Measurements from ENCODE around the gene MTHFD2L. TPM values are rescaled to one million over a fixed set of nuclear protein-coding genes. Genes with fewer than 3 reads are reported as not detected.

MTHFD2L gene
- total RNA-seq (2021) (8.2 and 8.9 TPM in 2 replicates), Bru-seq, nascent RNA (percentile 54 among the genes with signal in this experiment), BruChase-seq, experiment 1, labeled RNA remaining after a 2-hour chase (percentile 55 among the genes with signal in this experiment), BruChase-seq, experiment 2, labeled RNA remaining after a 6-hour chase (percentile 40 among the genes with signal in this experiment)
- long read RNA-seq, transcript MTHFD2L-208 (2 exons, 2,363 nt) = major isoform, 19 of 25 reads
- long read RNA-seq, partial matches to known transcripts = 1 of 25 reads
- long read RNA-seq, other reads (novel, unspliced or antisense) = 5 of 25 reads

DNA sequence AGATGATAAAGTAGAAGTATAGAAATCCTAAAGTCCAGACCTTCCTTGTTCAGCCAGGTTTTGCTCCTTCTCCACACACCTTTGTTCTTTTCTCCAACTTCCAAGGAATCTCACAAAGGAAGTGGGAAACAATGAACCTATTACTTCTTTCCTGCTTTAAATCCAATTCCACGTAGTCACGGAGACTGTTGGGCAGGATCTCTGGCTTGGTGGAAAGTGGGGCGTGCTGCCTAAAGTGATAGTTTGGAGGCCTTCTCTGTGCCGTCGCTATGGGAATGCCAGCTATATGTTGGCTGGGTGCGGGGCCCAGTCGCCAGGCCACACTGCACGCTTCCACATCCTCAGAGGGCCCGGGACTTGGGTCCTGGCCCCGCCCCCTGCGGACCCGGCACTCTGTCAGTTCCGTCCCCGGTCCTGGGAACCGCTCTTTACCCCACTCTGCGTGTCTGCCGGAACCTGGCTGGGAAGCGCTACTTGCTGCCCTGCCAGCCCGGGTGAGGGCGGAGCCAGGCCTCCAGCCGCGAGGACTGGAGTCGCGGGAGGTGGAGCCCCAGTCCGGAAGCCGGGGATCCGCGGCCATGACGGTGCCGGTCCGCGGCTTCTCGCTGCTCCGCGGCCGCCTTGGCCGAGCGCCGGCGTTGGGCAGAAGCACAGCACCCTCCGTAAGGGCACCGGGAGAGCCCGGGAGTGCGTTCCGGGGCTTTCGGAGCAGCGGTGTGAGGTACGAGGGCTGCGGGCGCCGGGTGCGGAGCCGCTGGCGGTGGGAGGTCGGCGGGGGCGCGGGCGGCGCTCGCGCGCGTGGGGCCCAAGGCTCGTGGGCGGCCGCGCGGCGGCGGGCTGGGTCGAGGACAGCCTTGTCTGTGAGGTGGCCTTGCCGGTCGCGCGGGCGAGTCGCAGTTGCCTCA, at the start of gene MTHFD2L:
Gene MTHFD2L (plus strand): TSS at position 558 of the 905 bp plus-strand sequence. CDS start 21 bp downstream, at position 579.
- H2AFZ ChIP-seq = peak within 1 kb of the TSS; percentile 88
- CTCF ChIA-PET = no interaction called here
- H3K4me3 ChIP-seq = peak within 1 kb of the TSS; percentile 69
- no peaks in the 10 kb centered on the region for H3K27me3 ChIP-seq (ENCODE audit: insufficient read depth, low read depth)
- POLR2A ChIA-PET (ENCODE audit: unreplicated experiment) = interaction anchor here (0.6 to 0.7 kb wide), 3 partner anchors 165 to 720 kb away, joined by 3 to 5 read pairs (median 5); no protein-coding TSS in a partner anchor
- H3K27ac ChIP-seq = peak within 1 kb of the TSS; percentile 83
- DNase-seq = peak; percentile 84 to 91
- H3K79me2 ChIP-seq (ENCODE audit: low read depth) = peaks cover 40% of the 10 kb centered on the region
- TSS peak; percentile 98 for BruUV-seq (replicated peaks)
- H3F3A ChIP-seq (ENCODE audit: insufficient read depth, low read depth) = peaks cover 10% of the 10 kb centered on the region
- peak within 1 kb of the TSS; percentile 89 for H3K4me2 ChIP-seq
- peaks cover 17% of the 10 kb centered on the region; the same call in 1 of the 2 replicates for H3K36me3 ChIP-seq (ENCODE audit: low read depth)
- H3K4me1 ChIP-seq (replicated peaks; ENCODE audit: insufficient read depth) = peaks cover 20% of the 10 kb centered on the region
- TF ChIP-seq, protein P1, sequence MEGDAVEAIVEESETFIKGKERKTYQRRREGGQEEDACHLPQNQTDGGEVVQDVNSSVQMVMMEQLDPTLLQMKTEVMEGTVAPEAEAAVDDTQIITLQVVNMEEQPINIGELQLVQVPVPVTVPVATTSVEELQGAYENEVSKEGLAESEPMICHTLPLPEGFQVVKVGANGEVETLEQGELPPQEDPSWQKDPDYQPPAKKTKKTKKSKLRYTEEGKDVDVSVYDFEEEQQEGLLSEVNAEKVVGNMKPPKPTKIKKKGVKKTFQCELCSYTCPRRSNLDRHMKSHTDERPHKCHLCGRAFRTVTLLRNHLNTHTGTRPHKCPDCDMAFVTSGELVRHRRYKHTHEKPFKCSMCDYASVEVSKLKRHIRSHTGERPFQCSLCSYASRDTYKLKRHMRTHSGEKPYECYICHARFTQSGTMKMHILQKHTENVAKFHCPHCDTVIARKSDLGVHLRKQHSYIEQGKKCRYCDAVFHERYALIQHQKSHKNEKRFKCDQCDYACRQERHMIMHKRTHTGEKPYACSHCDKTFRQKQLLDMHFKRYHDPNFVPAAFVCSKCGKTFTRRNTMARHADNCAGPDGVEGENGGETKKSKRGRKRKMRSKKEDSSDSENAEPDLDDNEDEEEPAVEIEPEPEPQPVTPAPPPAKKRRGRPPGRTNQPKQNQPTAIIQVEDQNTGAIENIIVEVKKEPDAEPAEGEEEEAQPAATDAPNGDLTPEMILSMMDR (conservative IDR thresholded peaks at IDR 0.05) = no peak
- TF ChIP-seq EZH2 (IDR thresholded peaks at IDR 0.05; ENCODE audit: low read depth) = no peak
- H3K9me3 ChIP-seq (ENCODE audit: insufficient read depth, low read depth) = no peaks in the 10 kb centered on the region
- no peaks in the 10 kb centered on the region for H3K9me2 ChIP-seq (ENCODE audit: insufficient read depth)
- intact Hi-C loops (cut with micrococcal nuclease; ENCODE audit: unreplicated experiment) = no loop called here
- H4K20me1 ChIP-seq (ENCODE audit: insufficient read depth) = no peaks in the 10 kb centered on the region; the same call in 1 of the 2 replicates

DNA sequence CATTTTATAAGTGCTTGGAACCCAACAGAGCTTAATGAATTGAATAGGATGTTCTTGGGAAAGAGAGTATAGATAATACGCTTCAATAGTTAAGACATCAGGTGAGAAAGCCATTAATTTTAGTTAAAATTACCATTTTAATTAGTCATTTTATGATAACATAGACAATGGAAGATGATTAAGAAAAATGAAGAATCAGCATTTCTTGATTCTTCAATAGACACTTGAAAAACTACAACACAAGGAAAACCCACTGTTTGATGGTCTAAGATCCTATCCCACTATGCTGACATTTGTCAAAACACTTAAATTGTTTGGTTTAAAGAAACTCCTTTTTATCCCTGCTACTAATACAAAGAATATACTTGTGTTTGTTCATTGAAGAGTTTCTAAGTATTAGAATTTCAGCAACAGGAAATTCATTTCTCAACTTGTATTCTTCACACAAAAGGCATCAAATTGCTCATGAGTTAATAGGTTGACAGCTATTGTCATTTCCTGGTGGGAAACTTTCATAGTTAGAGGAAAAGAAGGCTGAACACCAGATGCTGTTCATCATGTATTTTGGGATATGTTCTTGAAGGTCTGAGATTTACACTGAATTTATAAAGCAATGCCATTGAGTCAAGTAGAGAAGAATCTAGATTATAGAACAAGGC, 49.3 kb upstream of the MTHFD2L start:
- Histone ChIP-seq H3K27ac (peak overlapping the region; percentile 90), H3K9me2 (ENCODE audit: insufficient read depth) (no peaks in the 10 kb centered on the region), H4K20me1 (ENCODE audit: insufficient read depth) (no peaks in the 10 kb centered on the region), H3K36me3 (ENCODE audit: low read depth) (no peaks in the 10 kb centered on the region), H3K27me3 (ENCODE audit: insufficient read depth, low read depth) (no peaks in the 10 kb centered on the region), H3K4me1 (replicated peaks; ENCODE audit: insufficient read depth) (peaks cover 27% of the 10 kb centered on the region), H3K4me3 (no peak overlapping the region), H3K9me3 (ENCODE audit: insufficient read depth, low read depth) (no peaks in the 10 kb centered on the region), H2AFZ (no peak overlapping the region), H3F3A (ENCODE audit: insufficient read depth, low read depth) (peaks cover 23% of the 10 kb centered on the region), H3K4me2 (peak overlapping the region; percentile 2; the same call in 1 of the 2 replicates), H3K79me2 (ENCODE audit: low read depth) (no peaks in the 10 kb centered on the region)
- ChIA-PET POLR2A (ENCODE audit: unreplicated experiment) (interaction anchor here (0.7 kb wide), 1 partner anchor 11 kb away, joined by 4 read pairs; no protein-coding TSS in a partner anchor), CTCF (no interaction called here)
- no peak for DNase-seq
- BruUV-seq (replicated peaks) = no TSS peak
- intact Hi-C loops (cut with micrococcal nuclease; ENCODE audit: unreplicated experiment) = loop anchor here (5.0 kb wide), 1 partner anchor 381 kb away; no protein-coding TSS in a partner anchor
- TF ChIP-seq EZH2 (IDR thresholded peaks at IDR 0.05; ENCODE audit: low read depth) = no peak
- TF ChIP-seq, protein P1 (conservative IDR thresholded peaks at IDR 0.05) = no peak
